COR-L47 (cell line): ENCODE data around the gene ZNF324B.
A peak's percentile ranks its signal among the peaks of the same experiment; 100 is the strongest.
"Not testable (repeated sequence)": the region's sequence is repeated elsewhere in the genome, so short reads cannot be mapped to it uniquely, and the experiment has no call there.

ENCODE experiments used
- DNase-seq: peaks from one replicate; lab custom pipeline; 2025; lab: John Stamatoyannopoulos, UW

Gene ZNF324B

DNA sequence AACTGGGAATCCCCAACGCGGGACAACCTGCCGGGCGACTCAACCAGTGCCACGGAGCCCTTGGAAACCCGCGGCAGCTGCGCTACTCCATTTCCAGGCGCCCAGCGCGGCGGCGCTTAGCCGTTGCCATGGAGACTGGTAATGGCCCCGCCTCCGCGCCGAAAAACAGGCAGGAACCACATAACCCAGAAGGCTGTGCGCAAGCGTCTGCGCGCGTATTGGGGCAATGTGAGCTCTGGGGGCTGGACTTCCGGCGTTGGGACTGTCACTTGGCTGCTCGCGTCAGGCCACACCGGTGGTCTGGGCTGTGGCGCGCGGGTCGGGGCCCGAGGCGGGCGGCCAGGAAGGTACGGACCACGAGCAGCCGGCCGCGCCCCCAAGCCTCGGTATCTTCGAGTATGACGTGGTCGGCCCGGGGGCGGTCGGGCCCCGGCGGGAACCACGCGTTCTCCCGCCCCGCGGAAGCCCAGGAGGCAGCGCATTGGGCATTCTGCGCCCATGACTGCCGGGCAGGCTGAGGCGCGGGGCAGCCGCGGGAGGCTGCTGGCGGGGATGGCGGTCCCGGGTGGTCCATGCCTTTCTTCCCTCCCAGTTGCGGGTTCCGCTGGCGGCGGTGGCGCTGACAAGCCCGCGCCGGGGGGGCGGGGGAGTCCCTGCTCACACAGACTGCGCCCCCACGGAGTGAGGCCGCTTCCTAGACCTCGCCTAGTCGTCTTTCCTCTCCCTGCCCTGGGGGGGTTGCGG, at the start of gene ZNF324B:
Gene ZNF324B (plus strand): TSS at position 265 of the 744 bp plus-strand sequence. CDS start 2,080 bp downstream, outside the sequence.
- DNase-seq, result peak; percentile 97

GRCh38 chr19:58401840-58402421, 49.5 kb upstream of the ZNF324B start:
- no peak for DNase-seq

DNA sequence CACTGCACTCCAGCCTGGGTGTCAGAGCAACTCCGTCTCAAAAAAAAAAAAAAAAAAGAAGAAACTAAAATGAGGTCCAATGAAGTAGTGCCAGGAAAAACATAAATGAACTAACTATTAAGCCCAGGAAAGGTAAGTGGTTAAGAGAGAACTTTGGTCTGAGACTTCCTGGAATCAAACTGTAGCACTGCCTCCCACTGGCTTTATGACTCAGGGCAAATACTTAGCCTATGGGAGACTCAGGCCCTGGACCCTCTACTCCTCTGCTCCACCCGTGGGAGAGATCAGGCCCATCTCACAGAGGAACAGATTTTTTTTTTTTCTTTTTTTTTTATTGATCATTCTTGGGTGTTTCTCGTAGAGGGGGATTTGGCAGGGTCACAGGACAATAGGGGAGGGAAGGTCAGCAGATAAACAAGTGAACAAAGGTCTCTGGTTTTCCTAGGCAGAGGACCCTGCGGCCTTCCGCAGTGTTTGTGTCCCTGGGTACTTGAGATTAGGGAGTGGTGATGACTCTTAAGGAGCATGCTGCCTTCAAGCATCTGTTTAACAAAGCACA, 47.4 kb upstream of the ZNF324B start:
- not testable (repeated sequence) for DNase-seq

DNA sequence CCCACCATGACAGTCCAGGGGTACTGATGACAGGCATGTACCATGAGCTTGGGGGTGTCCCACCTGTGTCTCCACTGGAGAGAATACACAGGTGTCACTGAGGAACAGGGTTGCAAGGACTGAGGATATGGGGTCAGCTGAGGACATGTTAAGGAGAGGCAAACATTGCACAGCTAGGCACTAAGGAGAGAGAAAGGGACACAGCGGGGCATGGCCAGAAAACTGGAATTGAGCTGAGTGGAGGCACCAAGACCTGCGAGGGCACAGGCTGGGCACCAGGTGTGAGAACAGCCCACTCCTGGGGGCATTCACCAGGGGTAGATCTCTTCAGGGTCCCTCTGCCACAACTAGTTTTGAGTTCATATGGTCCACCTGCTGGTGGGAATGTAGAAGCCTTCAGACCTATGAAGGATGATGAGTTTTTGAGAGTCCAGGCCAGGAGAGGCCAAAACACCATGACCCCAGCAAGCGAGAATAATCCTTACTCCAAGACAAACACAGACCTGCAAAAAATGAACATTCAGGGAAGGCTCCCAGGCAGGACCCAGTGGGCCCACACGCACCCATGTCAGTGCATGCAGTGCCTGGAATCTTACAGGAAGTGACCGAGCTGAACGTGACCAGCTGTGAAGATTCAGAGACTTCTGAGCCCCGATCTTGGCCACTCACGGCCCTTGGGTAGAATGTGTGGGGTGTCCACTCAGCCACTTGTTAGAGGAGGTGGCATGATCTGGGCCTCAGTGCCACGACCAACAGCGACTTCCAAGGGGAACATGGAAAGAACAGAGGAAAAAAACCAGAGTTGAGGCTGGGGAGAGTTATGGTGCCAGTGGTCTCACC, 44.4 kb upstream of the ZNF324B start:
- DNase-seq, result no peak

DNA sequence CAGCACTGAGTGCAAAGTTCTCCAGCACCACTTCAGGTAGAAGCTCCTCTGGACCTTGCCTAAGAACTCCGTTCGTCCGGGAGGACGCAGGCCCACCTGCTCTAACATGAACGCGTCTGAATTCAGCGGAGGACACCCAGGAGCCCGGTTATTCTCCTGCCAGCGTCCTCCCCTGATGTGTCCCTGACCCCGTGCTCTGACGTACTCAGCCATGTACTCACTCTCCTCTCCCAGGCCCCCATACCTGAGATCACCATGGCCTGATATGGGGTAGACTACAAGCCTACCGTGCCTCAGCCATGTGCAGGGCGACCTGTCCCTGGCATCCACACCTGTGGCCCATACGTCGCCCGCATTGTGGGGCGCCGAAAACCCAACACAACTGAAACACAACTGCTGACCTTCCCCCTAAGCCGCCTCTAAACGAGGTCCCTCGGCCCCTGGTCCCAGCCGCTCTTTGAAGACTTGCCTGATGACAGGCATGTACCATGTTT, 43.7 kb upstream of the ZNF324B start:
- DNase-seq, result no peak

DNA sequence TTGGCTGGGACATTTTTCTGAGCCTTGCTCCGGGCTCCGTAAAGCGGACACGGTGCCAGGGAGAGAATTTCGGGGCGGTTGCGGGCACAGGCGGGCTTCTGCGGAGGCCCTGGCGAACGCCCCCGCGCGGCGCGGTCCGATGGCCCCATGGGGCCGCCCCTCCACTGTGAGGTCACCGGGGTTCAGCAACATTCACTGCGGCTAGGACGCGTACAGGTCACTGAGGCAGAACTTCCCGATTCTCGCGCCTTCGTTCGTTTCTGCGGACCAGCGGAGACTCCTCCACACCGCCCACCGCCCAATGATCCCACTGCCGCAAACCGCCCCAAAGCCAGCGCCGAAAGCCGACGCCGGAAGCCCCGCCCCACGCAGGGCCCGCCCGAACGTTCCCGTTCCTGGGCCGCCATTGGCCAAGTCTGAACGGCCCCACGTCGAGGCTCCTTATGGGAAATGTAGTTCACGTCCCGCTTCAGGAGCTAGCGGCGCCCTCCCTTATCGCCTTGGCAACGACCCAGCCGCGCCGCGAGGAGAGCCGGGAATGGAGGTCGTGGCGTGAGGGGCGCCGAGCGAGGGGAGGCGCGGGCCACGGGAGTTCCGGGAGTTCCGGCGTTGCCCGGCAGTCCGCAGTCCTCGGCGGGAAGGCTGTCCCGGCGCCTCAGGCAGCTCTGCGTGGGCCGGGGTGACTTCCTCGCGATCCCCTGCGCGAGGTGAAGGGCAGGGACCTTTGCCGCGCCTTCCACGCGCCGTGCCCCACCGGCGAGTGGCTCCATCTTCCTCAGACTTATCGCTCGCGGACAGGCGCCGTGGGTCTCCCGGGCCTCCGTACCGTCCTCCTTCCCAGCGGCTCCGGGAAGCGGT, 43.0 kb upstream of the ZNF324B start, which contains the start of gene ZNF584:
Gene ZNF584 (plus strand): TSS at position 498 of the 858 bp plus-strand sequence. CDS start 499 bp downstream, outside the sequence.
- peak; percentile 95 for DNase-seq

DNA sequence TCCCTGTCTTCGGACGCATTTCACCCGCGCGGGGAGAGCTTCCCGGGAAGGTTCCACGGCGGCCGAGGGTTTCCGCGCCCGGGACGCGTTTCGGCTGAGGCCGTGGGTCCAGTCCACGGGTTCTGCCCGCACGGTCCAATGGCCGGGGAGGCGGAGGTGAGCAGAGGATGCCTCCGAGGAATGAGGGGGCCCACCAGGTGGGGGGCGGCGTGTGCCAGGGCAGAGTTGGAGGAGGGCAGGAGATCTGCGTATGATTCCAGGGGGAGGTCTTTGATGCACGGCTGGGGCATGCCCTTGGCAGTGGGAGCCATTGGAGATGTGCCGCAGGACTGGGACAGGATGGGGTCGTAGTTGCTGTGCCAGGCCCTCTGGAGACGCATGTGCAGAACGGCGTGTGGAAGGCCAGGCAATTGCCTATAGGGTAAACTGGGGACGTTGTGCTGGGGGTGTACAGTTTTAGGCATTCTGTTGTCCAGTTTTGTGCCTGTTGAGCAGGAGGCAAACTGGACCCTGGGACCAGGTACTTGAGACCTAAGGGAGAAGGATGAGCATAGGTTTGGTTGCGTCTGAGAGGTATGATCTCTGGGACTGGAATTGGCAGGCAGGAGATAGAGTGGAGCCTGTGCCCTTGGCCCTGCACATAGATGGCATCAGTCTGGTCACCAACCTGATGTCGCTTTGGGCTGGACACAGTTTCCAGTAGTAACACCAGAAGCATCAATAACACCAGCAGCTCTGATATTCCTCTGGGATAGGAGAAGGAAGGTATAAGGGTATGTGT, 42.2 kb upstream of the ZNF324B start:
- DNase-seq, result peak; percentile 32

- no peak for DNase-seq
Observed at GRCh38 chr19:58416604-58417003, 34.8 kb upstream of the ZNF324B start.

DNA sequence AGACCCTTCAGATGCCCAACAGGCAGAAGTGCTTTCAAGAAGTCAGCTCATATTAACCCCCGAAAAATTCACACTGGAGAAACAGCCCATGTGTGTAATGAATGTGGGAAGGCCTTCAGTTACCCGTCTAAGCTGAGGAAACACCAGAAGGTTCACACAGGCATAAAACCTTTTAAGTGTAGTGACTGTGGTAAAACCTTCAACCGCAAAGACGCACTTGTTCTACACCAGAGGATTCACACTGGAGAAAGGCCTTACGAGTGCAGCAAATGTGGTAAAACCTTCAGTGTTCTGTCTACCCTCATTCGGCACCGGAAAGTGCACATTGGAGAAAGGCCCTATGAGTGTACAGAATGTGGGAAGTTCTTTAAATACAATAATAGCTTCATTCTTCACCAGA, 34.4 kb upstream of the ZNF324B start:
- no peak for DNase-seq

- no peak for DNase-seq
Observed at GRCh38 chr19:58428617-58429016, 22.8 kb upstream of the ZNF324B start.

DNA sequence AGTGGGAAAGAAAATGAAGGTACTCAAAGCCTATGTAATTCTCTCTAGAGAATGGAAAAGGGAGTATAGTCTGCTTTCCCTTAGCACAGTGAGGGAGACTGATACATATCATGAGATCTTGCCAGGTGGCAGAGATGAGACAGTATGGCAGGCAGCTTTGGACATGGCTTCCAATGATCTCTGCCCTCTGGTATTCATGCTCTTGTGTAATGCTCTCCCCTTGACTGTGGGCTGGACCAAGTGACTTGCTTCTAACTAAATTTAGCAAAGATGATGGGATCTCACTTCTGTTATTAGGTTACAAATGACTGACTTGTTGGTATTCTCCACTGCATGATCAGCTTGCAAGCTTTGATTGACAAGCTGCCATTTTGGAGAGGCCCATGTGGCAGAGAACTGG, 21.7 kb upstream of the ZNF324B start:
- no peak for DNase-seq

DNA sequence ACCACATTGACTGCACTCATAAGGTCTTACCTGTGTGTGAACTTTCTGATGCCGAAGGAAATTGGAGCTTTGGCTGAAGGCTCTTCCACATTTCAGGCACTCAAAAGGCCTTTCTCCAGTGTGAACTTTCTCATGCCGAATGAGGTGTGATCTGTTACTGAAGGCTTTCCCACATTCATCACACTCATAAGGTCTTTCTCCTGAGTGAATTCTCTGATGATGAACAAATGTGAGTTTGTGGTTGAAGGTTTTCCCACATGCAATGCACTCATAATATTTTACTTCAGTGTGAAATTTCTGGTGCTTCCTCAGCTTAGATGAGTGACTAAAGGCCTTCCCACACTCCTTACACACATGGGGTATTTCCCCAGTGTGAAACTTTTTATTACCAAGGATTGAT, 17.2 kb upstream of the ZNF324B start:
- DNase-seq, result no peak

DNA sequence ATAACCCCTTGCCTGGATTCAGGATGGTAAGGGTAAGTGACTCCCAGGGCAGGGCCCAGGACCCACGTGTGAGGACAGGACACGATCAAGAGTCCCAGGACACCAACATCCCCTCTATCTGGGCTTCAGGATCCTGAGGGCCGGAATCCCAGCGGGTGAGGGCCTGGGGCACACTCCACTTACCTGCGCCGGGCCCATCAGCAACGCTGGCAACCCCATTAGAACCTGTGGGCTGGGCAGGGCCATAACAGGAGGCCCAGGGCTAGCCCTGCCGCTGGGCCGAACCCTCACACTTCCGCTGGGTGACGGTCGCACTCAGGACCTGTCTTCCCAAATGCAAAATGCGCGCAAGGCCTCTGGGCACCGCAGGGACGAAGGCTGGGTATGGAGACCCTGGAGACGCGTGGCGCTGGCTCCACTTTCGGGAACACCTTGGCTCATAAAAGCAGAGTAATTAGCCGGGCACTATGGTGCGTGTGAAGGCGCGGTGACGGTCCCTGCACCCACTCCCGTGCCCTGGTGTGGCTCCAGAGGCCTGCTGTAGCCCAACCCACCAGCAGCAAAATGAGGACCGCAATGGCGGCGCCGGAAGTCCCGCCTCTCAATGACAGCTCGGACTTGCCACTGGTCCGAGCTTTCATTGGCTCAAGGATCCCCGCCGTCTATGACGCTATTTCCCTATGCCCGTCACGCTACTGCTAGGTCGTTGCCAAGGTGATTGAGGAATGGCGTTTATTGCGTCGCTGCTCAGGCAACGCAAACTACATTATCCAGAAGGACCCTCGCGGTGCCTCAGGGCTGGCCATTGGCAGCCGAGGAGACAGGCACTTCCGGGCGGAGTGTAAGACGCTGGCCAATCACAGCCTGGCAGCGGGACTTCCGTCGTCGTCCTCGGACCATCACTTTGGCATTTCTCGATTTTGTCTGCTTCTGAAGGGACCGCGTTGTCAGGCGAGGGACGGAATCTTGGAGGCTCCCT, 11.6 kb upstream of the ZNF324B start, which contains the start of gene ZNF132:
Gene ZNF132 (minus strand): TSS at position 578 of the 979 bp plus-strand sequence. CDS start 332 bp downstream, at position 246.
- peak; percentile 100 for DNase-seq

DNA sequence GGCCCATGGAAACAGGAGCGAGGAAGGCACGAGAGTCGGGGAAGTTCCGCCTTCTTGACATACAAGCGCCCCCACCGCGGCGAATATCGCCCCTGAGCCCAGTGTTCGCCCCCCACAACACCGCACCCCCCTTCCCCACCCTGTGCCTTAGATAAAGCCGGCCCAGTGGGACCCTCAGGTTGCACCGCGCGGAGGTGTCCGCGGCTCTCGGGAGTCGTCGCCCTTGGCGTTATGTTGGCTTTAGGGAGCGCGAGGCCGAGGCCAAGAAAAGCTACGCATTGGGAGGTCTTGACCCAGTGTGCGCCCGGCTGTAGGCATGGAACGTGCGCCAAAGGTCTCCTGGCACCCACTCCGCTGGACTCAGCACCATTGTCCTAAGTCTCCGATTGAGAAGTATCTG, 10.9 kb upstream of the ZNF324B start:
- no peak for DNase-seq

DNA sequence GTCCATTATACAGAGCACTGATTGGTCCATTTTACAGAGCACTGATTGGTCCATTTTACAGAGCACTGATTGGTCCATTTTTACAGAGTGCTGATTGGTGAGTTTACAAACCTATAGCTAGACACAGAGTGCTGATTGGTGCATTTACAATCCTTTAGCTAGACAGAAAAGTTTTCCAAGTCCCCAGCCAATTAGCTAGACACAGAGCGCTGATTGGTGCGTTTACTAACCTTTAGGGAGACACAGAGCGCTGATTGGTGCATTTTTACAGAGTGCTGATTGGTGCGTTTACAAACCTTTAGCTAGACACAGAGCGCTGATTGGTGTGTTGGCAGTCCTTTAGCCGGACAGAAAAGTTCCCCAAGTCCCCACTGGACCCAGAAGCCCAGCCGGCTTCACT, 8.4 kb upstream of the ZNF324B start:
- not testable (repeated sequence) for DNase-seq

GRCh38 chr19:58448860-58449259, 2.6 kb upstream of the ZNF324B start:
- not testable (repeated sequence) for DNase-seq

- not testable (repeated sequence) for DNase-seq
Observed at GRCh38 chr19:58449980-58450379, 1.4 kb upstream of the ZNF324B start.

- DNase-seq, result peak; percentile 60
Observed at GRCh38 chr19:58450856-58451357, 515 bp upstream of the ZNF324B start.

GRCh38 chr19:58453743-58454142, 2.3 kb downstream of the ZNF324B start:
- DNase-seq, result no peak
